HG02610 (cell line): ENCODE results near the gene KSR1.
"Not testable (repeated sequence)": the region's sequence is repeated elsewhere in the genome, so short reads cannot be mapped to it uniquely, and the experiment has no call there.

Experiments used
- ATAC-seq: cut with Tn5 transposase; IDR thresholded peaks from one replicate; pipeline ENCODE4 v1.9.1; 2021; ENCODE audit warnings: mild to moderate bottlenecking, moderate library complexity; ENCODE audit not compliant: unreplicated experiment

Gene KSR1

GRCh38 chr17:27671591-27671910 lies 215.3 kb downstream of the KSR1 start:
- ATAC-seq: no peak

GRCh38 chr17:27671977-27672480 lies 215.8 kb downstream of the KSR1 start:
- not testable (repeated sequence) for ATAC-seq

- ATAC-seq: no peak
These were observed 218.1 kb downstream of the KSR1 start for GRCh38 chr17:27674335-27674734.
